Activated CD4-positive, alpha-beta T cell treated with anti-CD3 and anti-CD28 coated beads, Interleukin-2, amount 50 U/mL, for 24 hours (primary cell): ENCODE results near the gene MLPH.
"Not testable (repeated sequence)": the region's sequence is repeated elsewhere in the genome, so short reads cannot be mapped to it uniquely, and the experiment has no call there.

Experiments
- DNase-seq, 2 donors: peaks; one replicate each; pipeline ENCODE4 v3.0.0-alpha.2; 2020; ENCODE audit warnings: low read depth in 1 of 2, low spot score in 1 of 2

Gene MLPH

DNA sequence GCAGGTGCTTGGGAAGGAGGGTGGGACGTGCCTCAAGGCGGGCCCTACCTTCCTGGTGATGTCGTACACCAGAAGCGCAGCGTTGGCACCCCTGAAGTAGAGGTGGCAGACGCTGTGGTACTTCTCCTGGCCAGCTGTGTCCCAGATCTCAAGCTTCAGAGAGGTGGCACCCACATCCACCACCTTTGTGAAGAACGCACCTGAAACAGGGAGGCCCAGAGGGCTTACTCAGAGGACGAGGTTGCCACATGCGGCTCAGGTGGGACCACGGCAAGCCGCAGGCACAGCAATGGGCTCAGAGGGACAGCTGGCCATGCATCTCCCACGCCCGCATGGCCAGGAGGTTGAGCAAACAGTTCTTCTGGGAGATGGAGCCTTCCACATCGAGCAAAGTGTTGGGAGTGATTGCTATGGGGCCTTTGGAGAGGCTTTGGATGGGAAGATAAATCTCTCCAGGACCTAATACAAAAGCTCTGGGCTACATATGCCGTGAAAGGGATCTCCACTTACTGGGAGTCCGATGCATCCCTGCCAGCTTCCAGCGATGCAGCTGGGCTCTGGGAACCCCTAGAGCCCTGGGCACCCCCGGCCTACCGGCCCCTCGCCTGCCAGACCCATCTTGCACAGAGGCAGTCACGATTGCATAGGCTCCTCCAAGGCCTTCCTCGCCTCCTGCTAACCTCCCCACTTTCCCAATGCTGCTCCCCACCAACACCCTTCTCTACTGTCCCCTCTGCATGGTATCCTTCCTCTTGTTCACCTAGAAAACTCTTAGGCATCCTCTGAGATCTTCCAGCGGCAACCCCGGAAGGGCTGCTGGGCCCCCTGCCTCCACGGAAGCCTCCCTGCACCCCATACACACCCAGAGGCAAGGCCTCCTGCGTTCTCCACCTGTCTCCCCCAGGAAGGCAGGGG, 91.2 kb downstream of the MLPH start:
- DNase-seq = no peak

DNA sequence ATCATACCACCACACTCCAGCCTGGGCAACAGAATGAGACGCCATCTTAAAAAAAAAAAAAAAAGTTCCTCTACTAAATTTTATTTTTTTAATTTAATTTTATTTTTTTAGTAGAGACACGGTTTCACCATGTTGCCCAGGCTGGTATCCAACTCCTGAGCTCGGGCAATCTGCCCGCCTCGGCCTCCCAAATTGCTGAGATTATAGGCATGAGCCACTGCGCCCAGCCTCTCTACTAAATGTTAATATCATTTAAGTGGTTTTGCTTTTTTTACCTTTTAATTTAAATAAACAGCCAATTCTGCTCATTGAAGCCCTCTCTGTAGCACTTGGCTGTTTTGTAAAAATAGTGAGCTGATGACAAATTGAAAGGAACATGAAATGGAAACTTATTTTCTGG, 94.3 kb downstream of the MLPH start:
- no peak for DNase-seq

DNA sequence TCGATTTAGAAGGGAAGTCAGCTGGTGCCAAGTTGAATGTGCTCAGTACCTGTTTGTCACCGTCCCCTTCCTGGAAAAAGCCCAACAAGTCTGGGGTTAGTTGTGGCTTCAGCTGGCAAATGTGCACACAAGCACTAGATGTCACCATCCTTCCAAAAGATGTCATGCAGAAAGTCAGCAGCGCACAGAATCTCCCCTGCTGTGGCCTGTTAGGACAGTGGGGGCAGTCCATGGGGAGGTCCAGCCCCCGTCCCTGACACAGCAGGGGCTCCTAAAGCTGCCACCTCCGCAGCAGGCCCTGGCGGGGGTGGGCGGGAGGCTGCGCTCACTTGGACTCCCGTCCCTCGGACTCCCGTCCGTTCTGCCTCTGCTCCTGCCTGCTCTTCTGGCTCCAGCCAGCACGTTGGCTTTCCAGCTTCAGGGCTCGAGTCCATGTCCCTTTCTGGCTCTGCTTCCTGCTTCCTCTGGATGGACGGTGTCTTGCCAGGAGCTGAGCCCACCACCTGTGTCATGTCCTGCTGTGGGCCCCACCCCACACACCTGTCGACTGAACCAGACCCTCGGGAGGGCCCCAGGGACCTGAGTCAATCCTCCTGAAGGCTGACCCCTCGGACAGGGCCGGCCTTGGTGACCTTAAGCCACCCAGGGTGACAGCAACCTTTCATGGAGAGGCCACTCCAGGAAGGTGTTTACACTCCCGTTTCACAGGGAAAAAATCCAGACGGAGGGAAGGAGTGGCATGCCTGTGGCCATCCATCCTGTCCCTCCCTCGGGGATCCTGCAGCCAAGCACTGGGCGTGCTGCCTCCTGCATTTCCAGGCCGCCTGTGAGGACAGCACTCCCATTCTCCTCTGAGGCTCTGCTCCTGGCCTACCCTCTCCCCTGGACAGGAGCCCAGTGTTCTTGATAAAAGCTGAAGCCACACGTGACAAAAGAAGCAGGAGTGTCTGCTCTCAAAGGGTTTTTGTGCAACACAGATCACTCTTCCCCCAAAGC, 95.0 kb downstream of the MLPH start:
- peak in 1 of 2 donors; percentile 39 for DNase-seq

DNA sequence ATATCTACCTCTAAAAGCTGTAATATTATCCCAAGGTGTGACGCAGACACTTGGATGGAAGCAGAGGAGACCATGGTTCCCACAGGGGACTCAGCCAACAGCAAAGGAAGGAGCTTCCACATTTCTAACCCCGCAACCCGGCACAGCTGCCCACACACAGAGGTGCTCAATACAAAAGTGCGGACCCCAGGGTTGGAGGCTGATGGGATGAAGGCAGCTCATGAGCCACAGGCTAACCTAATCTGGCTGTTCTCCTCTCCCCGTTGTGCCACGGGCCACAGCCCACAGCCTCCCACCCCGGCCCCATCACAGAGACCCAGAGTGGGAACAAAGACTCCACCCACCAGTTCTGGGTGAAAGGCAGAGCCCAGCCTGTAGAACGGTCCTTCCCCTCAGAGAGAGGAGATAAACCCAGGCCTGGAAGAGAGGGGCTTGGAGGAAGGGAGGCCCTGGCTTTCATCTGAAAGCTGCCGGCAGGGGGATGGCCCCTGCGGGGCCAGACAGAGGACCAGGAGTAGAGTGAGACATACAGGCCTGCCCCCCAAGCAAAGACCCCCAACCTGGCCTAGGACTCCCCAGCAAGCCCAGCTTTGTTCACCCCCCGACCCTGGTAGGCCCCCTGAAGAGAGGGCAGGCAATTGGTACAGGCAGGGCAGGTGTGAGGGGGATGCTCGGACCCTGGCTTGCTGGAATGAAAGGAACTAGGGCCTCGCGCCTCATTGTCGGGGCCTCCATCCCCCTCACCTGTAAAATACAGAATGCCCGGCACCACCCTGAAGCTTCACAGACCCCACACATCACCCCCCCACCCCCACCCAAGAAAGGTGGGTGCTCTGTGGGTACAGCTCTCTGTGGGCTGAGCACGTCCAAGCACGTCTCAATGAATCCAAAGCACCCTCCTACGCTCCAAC, 96.6 kb downstream of the MLPH start:
- no peak for DNase-seq

DNA sequence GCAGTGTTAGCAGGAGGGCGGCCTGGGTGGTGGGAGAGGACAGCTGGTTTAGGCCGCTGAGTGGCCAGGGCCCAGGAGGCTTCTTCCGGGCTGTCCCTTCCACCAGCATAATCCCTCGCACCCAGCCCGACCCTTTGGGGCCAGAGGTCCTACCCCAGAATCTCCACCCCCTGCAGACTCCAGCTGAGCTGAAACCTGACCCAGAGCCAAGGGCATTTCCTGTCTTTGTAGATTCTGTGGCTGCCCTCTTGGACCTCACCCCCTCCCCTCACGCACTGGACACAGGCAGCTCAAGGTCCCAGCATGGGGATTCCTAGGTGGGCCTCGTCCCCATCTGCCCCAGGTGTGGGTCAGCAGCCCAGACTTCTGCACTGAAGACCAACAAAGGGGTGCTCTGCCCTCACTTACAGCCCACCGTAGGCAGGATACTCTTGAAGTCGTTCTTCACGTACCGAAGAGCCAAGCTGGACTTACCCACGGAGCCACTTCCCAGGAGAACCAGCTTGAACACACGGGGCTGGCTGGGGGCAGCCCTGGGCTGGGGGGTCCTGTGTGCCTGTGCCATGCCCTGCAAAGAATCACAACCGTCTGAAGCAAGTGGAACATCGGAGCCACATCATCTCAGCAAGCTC, 98.7 kb downstream of the MLPH start:
- DNase-seq = no peak

DNA sequence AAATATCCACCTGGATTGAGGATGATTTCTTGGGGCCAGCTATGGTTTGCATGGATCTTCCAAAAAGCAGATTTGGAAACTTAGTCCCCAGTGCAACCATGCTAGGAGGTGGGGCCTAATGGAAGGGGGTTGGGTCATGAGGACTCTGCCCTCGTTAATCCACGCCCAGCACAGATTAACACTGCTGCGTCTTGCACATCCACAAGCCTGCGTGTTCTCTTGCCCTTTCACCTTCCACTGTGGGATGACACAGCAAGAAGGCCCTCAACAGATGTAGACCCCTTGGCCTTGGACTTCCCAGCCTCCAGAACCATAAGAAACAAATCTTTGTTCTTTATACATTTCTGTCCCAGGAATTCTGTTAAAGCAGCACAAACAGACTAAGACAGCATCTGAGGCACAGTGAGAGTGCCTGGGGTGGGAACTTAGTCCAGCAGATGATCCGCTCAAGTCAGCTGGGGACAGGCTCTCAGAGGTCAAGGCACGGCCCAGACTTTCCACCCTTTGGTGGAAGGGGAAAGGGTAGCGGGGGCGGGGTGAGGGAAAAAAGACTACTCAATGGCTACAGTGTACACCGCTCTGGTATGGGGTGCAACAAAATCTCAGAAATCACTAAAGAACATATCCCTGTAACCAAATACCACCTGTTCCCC, 101.1 kb downstream of the MLPH start:
- DNase-seq = no peak

DNA sequence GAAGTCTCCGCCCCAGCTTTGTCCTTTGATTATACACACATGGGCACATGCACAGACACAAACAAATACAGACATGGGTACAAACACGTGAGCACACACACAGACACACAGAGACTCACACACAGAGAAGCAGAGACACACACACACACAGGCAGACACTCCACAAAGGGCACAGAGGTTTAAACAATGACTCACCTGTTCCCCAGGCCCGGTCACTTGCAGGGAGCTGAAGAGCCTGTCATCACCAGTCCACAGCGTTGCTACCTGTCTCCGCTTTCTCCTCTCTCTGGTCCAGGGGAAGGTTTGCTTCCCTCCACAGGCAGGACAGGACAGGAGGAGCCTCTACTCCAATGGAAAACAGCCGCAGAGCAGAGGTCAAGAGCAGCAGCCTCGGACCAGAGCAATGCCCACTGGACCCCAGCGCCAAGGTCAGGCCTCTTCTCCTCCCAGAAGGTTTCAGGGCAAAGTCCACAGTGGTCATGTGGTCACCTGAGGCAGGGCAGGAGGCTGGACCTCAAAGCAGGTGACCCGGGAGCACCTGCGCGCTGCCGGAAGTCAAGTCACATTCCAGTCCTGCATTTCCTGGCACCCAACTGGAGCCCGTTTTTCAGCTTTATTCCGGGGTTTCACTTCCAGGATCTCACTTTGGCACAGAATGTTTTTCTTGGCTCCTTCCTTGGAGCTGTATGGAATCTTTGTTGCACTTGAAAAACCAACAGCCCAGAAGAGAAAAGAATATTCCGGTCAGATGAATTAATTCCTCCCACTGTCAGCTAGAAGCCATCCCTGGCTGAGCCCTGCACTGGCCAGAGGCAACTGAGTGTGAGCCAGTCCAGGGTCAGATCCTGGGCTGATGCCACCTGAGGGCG, 103.5 kb downstream of the MLPH start, which contains the start of gene RAB17:
Gene RAB17, minus strand, starts transcription at position 463 of the 869 bp plus-strand sequence. CDS start 4,580 bp downstream, outside the sequence.
- DNase-seq = no peak

DNA sequence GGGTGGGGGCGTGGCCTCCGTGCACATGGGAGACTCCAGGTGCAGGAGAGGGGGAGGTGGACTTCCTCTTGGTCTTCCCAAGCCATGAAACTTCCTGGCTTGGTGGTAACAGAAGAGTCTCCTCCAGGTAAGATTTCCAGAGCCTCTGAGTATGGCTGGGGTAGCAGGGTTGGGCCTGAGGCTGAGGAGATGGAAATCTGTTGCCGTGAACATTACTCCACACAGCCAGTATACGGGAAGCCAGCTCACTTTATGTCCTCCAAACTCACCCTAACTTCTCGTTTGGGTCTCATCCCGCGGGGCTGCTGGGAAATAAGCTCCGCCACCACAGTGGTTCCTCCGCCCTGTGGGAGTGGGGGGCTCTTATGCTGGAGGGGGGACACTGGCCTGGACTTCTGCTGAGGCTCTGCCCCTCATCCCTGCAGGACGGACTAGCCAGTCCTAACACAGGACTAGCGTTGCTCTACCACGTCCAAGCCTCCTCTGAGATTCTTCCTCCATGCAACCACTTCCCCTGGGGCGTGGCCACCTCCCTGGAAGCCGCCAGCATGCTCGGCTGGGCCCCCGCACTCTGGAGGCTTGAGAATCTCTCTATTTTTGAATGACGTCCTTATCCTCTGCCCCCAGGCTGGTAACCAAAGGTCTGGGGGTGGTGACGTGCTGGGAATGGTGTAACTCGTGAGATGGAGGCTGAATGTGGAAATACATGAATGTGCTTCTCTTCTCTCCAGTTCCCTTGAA, 104.3 kb downstream of the MLPH start:
- DNase-seq = no peak

DNA sequence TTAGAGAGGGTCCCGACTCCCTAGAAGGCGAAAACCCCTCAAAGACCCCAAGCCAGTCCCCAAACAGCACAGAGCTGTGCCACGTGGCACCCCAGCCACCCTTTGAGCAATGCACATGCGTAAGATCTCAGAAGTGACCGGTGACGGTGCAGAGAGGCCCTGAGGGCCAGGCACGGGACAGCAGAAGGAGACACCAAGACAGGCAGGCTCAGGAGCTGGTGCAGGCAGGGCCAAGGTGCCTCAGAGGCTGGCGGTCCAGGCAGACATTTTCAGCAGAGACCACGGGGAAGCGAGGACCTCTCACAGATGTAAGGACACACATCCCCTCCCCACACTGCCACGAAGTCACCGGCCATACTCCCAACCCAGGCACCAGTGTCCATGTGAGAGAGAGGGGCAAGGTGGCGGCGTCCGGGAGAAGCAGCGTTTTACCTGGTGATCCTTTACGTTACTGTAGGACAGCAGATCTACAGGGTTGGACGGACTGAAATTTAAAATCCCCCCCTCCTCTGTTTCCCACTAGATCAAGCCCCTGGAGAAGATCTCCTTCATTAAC, 105.5 kb downstream of the MLPH start:
- no peak for DNase-seq

DNA sequence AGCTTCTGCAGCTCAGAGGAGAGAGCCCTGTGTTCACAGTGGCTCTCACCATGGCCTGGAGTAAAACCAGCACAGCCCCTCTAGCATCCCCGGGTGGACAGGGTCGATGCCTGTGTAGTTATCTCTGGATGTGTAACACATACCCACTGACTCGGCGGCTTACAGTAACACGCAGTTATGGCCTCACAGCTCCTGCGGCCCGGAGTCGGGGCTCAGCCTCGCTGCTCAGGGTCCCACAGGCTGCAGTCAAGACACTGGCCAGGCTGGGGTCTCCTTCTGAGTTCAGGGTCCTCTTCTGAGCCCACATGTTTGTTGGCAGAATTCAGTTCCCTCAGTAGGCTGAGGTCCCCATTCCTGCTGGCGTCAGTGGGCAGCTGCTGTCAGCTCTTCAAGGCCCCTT, 106.0 kb downstream of the MLPH start:
- DNase-seq = no peak

DNA sequence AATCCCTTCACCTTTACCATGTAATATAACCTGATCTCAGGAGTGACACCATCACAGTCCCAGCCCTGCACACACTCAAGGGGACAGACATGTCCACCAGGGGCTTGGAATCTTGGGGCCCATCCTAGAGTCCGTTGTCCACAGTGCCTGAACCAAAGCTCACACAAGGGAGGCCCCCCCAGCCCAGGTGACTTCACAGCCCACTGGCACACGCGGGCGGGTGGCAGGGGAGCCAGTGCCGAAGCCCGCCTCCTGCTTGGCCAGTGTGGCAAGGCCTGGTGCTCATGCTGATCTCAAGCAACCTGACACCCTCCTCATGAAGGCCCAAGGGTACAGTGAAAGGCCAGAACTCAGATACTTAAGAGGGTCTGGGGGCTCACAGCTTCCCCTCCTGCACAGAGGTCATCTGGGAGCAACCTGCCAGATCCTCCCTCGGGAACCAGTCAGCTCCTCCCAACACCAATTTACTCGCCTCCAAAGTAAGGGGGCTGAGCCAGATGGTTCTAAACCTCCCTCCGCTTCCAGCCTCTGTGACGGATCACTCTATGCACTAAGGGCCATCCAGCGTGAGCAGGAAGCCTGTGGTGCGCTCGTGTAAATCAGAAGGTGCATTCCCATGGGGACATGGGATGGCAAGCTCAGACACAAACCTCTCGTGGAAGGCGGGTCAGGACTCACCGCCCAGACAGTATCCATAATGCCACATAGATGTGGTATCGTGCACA, 106.7 kb downstream of the MLPH start:
- no peak for DNase-seq

DNA sequence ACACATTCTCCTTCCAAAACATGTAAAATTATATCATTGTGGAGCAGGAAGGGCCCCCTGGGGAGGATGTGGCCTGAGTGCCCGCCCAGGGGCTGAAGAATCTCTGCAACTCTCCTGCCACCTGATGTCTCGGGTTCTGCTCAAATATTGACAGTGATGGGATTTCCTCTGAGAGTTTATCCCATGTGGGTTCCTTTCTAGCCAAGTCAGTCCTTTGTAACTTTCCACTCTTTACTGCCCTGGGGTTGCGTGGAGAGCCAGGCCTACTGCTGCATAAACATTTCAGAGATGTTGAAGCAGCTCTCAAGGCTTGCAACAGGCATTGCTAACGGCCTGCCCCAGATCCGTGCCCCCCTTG, 107.4 kb downstream of the MLPH start:
- DNase-seq = no peak

DNA sequence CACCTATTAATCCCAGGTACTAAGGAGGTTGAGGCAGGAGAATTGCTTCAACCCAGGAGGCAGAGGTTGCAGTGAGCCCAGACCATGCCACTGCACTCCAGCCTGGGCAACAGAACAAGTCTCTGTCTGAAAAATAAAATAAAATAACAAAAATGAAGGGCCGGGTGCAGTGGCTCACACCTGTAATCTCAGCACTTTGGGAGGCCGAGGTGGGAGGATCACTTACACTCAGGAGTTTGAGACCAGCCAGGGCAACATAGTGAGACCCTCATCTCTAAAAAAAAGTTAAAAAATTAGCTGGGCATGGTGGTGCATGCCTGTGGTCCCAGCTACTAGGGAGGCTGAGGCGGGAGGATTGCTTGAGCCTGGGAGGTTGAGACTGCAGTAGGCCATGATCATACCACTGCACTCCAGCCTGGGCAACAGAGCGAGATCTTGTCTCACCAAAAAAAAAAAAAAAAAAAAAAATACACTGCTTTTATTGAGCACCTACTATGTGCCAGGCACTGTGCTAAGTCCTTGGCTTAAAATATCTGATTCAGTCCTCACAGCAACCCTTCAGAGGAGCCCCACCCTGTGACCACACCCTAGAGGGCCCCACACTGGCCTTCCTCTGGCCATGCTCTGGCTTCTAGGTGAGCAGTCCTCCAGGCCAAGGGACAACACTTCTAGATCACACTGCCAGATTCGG, 108.9 kb downstream of the MLPH start:
- DNase-seq = not testable (repeated sequence)

DNA sequence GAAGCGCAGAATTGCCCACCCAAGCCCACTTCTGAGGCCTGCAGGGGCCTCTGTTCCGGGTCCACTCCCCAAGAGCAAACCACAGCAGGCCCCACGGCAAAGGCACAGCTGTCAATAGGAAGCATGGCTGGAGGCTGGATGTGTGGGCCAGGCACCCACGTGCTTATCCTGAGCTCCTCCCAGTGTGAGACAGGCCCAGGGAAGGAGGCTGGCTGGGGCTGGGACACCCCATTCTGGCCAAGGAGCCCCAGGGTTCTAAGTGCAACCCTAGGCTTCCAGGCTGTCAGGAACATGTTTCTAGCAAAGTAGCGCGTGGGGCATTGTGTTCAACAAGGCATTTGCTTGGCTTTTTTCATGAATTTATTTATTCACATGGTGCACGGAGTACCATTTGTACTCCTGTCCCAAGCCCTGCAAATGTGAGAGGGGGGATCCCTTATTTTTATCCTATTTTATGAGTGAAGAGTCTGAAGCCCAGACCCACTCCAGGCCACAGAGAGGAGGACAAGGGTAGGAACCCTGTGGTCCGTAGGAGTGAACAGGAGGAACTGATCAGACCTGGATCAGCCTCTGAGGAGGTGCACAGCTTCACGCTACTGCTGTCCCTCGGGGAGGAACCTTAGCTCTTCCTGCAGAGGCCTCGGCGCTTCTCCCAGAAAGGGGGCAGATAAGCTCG, 109.6 kb downstream of the MLPH start:
- DNase-seq = no peak

DNA sequence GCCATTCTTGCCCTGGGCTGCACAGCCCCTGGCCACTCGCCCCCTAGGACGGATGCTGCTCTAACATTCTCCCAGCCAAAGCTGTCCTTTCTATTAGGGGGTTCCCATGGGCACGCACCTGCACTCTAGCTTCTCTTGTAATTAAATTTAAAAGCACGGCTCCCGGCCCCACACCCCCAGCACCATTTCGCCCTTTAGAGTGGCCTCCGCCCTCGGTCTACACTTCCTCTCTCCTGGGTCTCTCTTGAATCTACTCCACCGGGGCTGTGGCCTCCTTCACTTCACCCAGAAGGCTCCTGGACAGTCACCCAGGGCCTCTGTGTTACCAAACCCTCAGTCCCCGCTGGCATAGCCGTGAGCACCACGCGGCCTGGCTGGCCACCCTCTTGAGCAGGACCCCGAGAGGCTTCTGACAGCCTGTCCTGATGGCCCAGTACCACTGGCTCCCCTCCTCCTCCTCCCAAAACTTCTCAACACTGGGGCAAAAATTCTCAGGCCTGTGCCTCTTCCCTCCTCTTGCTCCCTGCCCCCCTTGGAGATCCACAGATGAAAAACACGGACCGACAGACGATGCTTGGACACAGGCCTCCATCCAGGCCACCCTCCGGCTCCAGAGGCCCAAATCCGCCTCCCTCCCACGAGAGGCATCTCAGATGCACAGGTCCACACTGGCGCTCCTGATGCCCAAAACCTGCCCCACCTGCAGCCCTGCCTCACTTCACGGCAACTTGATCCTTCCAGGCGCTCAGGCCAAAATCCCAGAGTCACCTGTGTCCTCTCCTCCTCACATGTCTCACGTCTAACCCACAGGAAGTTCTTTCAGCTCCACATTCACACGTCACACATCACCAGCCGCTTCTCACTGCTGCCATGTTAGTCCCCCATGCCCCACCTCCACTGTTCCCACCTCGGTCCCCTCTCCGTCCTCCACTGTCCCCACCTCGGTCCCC, 110.4 kb downstream of the MLPH start:
- no peak for DNase-seq
